Lower leg skin (tissue), 3 donors: ENCODE data around the gene ZNF665.

ENCODE experiments used
- CTCF ChIP-seq, 3 donors: fragments of 450-650 bp; IDR thresholded peaks; one replicate each; pipeline ENCODE4 v1.5.1; 2016; ENCODE audit warnings: antibody characterized with exemption in 3 of 3, mild to moderate bottlenecking in 3 of 3, moderate library complexity in 2 of 3
- POLR2A ChIP-seq, 2 donors: fragments of 450-650 bp; IDR thresholded peaks; one replicate each; pipeline ENCODE4 v1.6.1; 2016 to 2017; ENCODE audit warnings: antibody characterized with exemption in 2 of 2, mild to moderate bottlenecking in 1 of 2, moderate library complexity in 1 of 2

DNA sequence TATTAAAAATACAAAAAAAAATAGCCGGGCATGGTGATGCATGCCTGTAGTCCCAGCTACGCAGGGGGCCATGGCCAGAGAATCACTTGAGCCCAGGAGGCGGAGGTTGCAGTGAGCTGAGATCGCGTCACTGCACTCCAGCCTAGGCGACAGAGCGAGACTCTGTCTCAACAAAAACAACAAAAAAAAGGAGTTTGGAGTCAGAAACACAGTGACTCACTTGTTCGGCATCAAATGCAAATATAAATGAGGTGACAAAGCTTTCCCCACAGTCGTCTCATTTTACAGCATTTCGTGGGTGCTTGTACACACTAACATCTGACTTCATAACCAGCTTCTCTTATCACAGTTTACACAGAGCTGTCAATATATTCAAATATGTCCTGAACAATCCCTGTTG is 11.0 kb downstream of the ZNF665 start:
- TF ChIP-seq CTCF (IDR thresholded peaks at IDR 0.05) (no peak), POLR2A (IDR thresholded peaks at IDR 0.05) (no peak)
